Activated CD8-positive, alpha-beta memory T cell treated with anti-CD3 and anti-CD28 coated beads, Interleukin-2, amount 10 ng/mL, durations not matched to agents 7 days and 5 days (primary cell): ENCODE measurements around the gene RNH1. TPM values are rescaled to one million over a fixed set of nuclear protein-coding genes. Genes with fewer than 3 reads are reported as not detected.

Experiments used
- ATAC-seq: fragments of 150-1000 bp; cut with Tn5 transposase; one replicate; pipeline ENCODE4 v1.10.0; 2021; ENCODE audit warnings: moderate library complexity
- CTCF ChIA-PET: fragments of 350-600 bp; sonication (Branson Sonifier 250); formaldehyde crosslinking; loops from one replicate; lab custom pipeline; 2021; ENCODE audit warnings: antibody characterized with exemption; lab: Charles Lee
- DNase-seq: peaks from one replicate; pipeline ENCODE4 v3.0.0-alpha.2; 2020
- H3K27ac Mint-ChIP-seq: one replicate; pipeline ENCODE4 v1.8.0; 2021; ENCODE audit warnings: mild to moderate bottlenecking, mixed read lengths
- H3K27me3 Mint-ChIP-seq: one replicate; pipeline ENCODE4 v1.8.0; 2021; ENCODE audit warnings: mixed read lengths
- H3K36me3 Mint-ChIP-seq: one replicate; pipeline ENCODE4 v1.8.0; 2021; ENCODE audit warnings: mild to moderate bottlenecking, mixed read lengths
- H3K4me1 Mint-ChIP-seq: one replicate; pipeline ENCODE4 v1.8.0; 2021; ENCODE audit warnings: mixed read lengths
- H3K4me3 Mint-ChIP-seq: one replicate; pipeline ENCODE4 v1.8.0; 2021; ENCODE audit warnings: mild to moderate bottlenecking, moderate library complexity, mixed read lengths
- H3K9me3 Mint-ChIP-seq: one replicate; pipeline ENCODE4 v1.8.0; 2022; ENCODE audit warnings: low read depth, mixed read lengths
- total RNA-seq, 2 experiments: library from RNA; stranded (reverse); gene quantifications; one replicate each; pipeline ENCODE4 v1.2.3, GENCODE V29; 2021

The RNH1 gene
- total RNA-seq, 2 experiments from 2014 or later, result 98.4 to 113 TPM

GRCh38 chr11:548700-549603 lies 41.9 kb upstream of the RNH1 start:
- no peak overlapping the region for H3K4me3 Mint-ChIP-seq
- H3K36me3 Mint-ChIP-seq, result no peaks in the 10 kb centered on the region
- CTCF ChIA-PET, result interaction anchor here (2.4 kb wide), 1 partner anchor 13 kb away, joined by 5 read pairs; the partner anchor contains the start of gene HRAS
- ATAC-seq (no peak), DNase-seq (no peak)
- H3K4me1 Mint-ChIP-seq, result no peaks in the 10 kb centered on the region
- H3K27ac Mint-ChIP-seq, result no peak overlapping the region
- H3K9me3 Mint-ChIP-seq, result no peaks in the 10 kb centered on the region
- H3K27me3 Mint-ChIP-seq, result no peaks in the 10 kb centered on the region

- ATAC-seq, result no peak
- CTCF ChIA-PET, result interaction anchor here (0.7 to 0.9 kb wide), 3 partner anchors 10 to 64 kb away, joined by 3 read pairs; no protein-coding TSS in a partner anchor
Measured at GRCh38 chr11:545171-545570, 38.1 kb upstream of the RNH1 start.

GRCh38 chr11:544817-545166 lies 37.8 kb upstream of the RNH1 start:
- H3K36me3 Mint-ChIP-seq, result no peaks in the 10 kb centered on the region
- no peak overlapping the region for H3K27ac Mint-ChIP-seq
- no peaks in the 10 kb centered on the region for H3K27me3 Mint-ChIP-seq
- no peak for DNase-seq
- CTCF ChIA-PET, result interaction anchor here (0.7 kb wide), 1 partner anchor 64 kb away, joined by 3 read pairs; no protein-coding TSS in a partner anchor
- H3K4me3 Mint-ChIP-seq, result no peak overlapping the region
- no peak for ATAC-seq
- no peaks in the 10 kb centered on the region for H3K4me1 Mint-ChIP-seq
- H3K9me3 Mint-ChIP-seq, result no peaks in the 10 kb centered on the region

More at GRCh38 chr11:545171-545570, 38.1 kb upstream of the RNH1 start:
- no peaks in the 10 kb centered on the region for H3K27me3 Mint-ChIP-seq
- no peak overlapping the region for H3K4me3 Mint-ChIP-seq
- no peaks in the 10 kb centered on the region for H3K9me3 Mint-ChIP-seq
- H3K27ac Mint-ChIP-seq, result no peak overlapping the region
- DNase-seq, result no peak
- H3K4me1 Mint-ChIP-seq, result no peaks in the 10 kb centered on the region
- no peaks in the 10 kb centered on the region for H3K36me3 Mint-ChIP-seq

GRCh38 chr11:541433-541885 lies 34.4 kb upstream of the RNH1 start:
- CTCF ChIA-PET, result no interaction called here
- Mint-ChIP-seq H3K4me3 (no peak overlapping the region), H3K9me3 (no peaks in the 10 kb centered on the region), H3K4me1 (peaks cover 16% of the 10 kb centered on the region), H3K27me3 (no peaks in the 10 kb centered on the region), H3K27ac (no peak overlapping the region), H3K36me3 (no peaks in the 10 kb centered on the region)
- DNase-seq, result no peak
- ATAC-seq, result no peak

- Mint-ChIP-seq H3K9me3 (no peaks in the 10 kb centered on the region), H3K4me1 (peaks cover 19% of the 10 kb centered on the region), H3K27ac (no peak overlapping the region), H3K4me3 (no peak overlapping the region), H3K36me3 (no peaks in the 10 kb centered on the region), H3K27me3 (no peaks in the 10 kb centered on the region)
- CTCF ChIA-PET, result interaction anchor here (1.1 kb wide), 1 partner anchor 236 kb away, joined by 3 read pairs; the partner anchor contains the start of gene GATD1
- no peak for ATAC-seq
- DNase-seq, result peak; percentile 41
Measured at GRCh38 chr11:540583-541432, 33.8 kb upstream of the RNH1 start.

GRCh38 chr11:539971-540481 lies 33.0 kb upstream of the RNH1 start:
- Mint-ChIP-seq H3K27ac (no peak overlapping the region), H3K4me3 (no peak overlapping the region), H3K9me3 (no peaks in the 10 kb centered on the region), H3K27me3 (no peaks in the 10 kb centered on the region), H3K4me1 (peaks cover 19% of the 10 kb centered on the region), H3K36me3 (no peaks in the 10 kb centered on the region)
- peak; percentile 40 for DNase-seq
- ATAC-seq, result no peak
- CTCF ChIA-PET, result interaction anchor here (1.1 kb wide), 2 partner anchors 15 to 237 kb away, joined by 3 to 4 read pairs; partner anchors contain the start of gene GATD1

GRCh38 chr11:538431-539051 lies 31.5 kb upstream of the RNH1 start:
- Mint-ChIP-seq H3K4me3 (no peak overlapping the region), H3K36me3 (no peaks in the 10 kb centered on the region), H3K4me1 (peaks cover 22% of the 10 kb centered on the region), H3K9me3 (no peaks in the 10 kb centered on the region), H3K27ac (no peak overlapping the region), H3K27me3 (no peaks in the 10 kb centered on the region)
- CTCF ChIA-PET, result interaction anchor here (0.7 to 1.3 kb wide), 4 partner anchors 15 to 296 kb away, joined by 3 to 5 read pairs (median 3); no protein-coding TSS in a partner anchor
- DNase-seq (peak; percentile 40), ATAC-seq (no peak)

- CTCF ChIA-PET, result interaction anchor here (1.1 to 1.3 kb wide), 3 partner anchors 15 to 40 kb away, joined by 3 to 5 read pairs (median 3); no protein-coding TSS in a partner anchor
- peaks cover 2% of the 10 kb centered on the region for H3K36me3 Mint-ChIP-seq
- H3K27ac Mint-ChIP-seq, result peak overlapping the region; percentile 19
- H3K27me3 Mint-ChIP-seq, result no peaks in the 10 kb centered on the region
- peaks cover 22% of the 10 kb centered on the region for H3K4me1 Mint-ChIP-seq
- H3K4me3 Mint-ChIP-seq, result peak overlapping the region; percentile 81
- ATAC-seq, result no peak
- peak; percentile 40 for DNase-seq
- H3K9me3 Mint-ChIP-seq, result no peaks in the 10 kb centered on the region
Measured at GRCh38 chr11:537622-538430, 30.8 kb upstream of the RNH1 start.

- DNase-seq (peak; percentile 92), ATAC-seq (peak; percentile 40)
- peaks cover 22% of the 10 kb centered on the region for H3K4me1 Mint-ChIP-seq
- H3K36me3 Mint-ChIP-seq, result peaks cover 2% of the 10 kb centered on the region
- CTCF ChIA-PET, result interaction anchor here (1.3 to 2.1 kb wide), 7 partner anchors 11 to 89 kb away, joined by 3 to 27 read pairs (median 6); partner anchors contain the start of gene RNH1
- H3K9me3 Mint-ChIP-seq, result no peaks in the 10 kb centered on the region
- H3K27ac Mint-ChIP-seq, result peak within 1 kb of the TSS; percentile 85
- no peaks in the 10 kb centered on the region for H3K27me3 Mint-ChIP-seq
- peak within 1 kb of the TSS; percentile 81 for H3K4me3 Mint-ChIP-seq
Measured at GRCh38 chr11:536841-537621, 30.0 kb upstream of the RNH1 start, which contains the start of gene LRRC56. TSS of gene LRRC56 (plus strand) at chr11:537527. CDS start at chr11:540685, 3,158 bp downstream.

- H3K4me3 Mint-ChIP-seq, result peak within 1 kb of the TSS; percentile 81
- no peaks in the 10 kb centered on the region for H3K9me3 Mint-ChIP-seq
- ATAC-seq, result peak; percentile 88
- H3K4me1 Mint-ChIP-seq, result peaks cover 22% of the 10 kb centered on the region
- DNase-seq, result peak; percentile 96
- peaks cover 4% of the 10 kb centered on the region for H3K36me3 Mint-ChIP-seq
- peak within 1 kb of the TSS; percentile 85 for H3K27ac Mint-ChIP-seq
- no peaks in the 10 kb centered on the region for H3K27me3 Mint-ChIP-seq
- CTCF ChIA-PET, result interaction anchor here (0.6 to 2.3 kb wide), 19 partner anchors 12 to 275 kb away, joined by 3 to 27 read pairs (median 4); partner anchors contain the start of genes RNH1 and SIGIRR
Measured at GRCh38 chr11:535519-536454, 28.7 kb upstream of the RNH1 start, which contains the start of gene HRAS. TSS of gene HRAS (minus strand) at chr11:535576.
